Choroid plexus epithelial cell (primary cell): ENCODE measurements around the gene GNAO1.
A peak's percentile ranks its signal among the peaks of the same experiment; 100 is the strongest.

ENCODE experiments used
- DNase-seq: peaks from one replicate; pipeline ENCODE4 v3.0.0-alpha.2; 2010; ENCODE audit warnings: low read depth
- H3K4me3 ChIP-seq: 2 replicates; pipeline ENCODE4 v1.5.1; 2011; ENCODE audit warnings: low read depth, mild to moderate bottlenecking, control low read depth, low read length, moderate library complexity
- TF ChIP-seq, protein P1 (sequence below): conservative IDR thresholded peaks from 2 replicates; pipeline ENCODE4 v1.5.1; 2011; ENCODE audit warnings: low read depth, mild to moderate bottlenecking, control low read depth, inconsistent platforms, low read length, moderate library complexity

The GNAO1 gene

GRCh38 chr16:56328276-56329022, 137.2 kb downstream of the GNAO1 start:
- H3K4me3 ChIP-seq, result no peak overlapping the region
- no peak for DNase-seq
- TF ChIP-seq, protein P1, sequence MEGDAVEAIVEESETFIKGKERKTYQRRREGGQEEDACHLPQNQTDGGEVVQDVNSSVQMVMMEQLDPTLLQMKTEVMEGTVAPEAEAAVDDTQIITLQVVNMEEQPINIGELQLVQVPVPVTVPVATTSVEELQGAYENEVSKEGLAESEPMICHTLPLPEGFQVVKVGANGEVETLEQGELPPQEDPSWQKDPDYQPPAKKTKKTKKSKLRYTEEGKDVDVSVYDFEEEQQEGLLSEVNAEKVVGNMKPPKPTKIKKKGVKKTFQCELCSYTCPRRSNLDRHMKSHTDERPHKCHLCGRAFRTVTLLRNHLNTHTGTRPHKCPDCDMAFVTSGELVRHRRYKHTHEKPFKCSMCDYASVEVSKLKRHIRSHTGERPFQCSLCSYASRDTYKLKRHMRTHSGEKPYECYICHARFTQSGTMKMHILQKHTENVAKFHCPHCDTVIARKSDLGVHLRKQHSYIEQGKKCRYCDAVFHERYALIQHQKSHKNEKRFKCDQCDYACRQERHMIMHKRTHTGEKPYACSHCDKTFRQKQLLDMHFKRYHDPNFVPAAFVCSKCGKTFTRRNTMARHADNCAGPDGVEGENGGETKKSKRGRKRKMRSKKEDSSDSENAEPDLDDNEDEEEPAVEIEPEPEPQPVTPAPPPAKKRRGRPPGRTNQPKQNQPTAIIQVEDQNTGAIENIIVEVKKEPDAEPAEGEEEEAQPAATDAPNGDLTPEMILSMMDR, result no peak

DNA sequence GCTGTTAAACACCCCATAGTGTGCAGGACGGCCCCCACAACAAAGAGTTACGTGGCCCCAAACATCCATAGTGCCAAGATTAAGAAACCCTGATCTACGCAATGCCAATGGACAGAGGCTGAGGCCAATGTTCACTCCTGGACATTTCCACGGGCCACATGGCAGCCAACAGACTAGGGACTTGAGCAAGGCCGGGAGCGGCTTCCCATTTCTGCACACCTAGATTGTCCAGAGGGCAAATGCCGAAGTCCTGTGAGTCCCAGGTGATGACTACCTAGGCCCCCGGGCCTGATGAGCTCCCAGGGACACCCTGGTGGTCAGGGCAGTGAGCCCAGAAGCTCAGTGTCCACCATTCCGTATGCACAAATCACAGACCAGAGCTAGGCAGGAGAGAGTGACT, 138.6 kb downstream of the GNAO1 start:
- no peak overlapping the region for H3K4me3 ChIP-seq
- TF ChIP-seq, protein P1, result no peak
- no peak for DNase-seq

DNA sequence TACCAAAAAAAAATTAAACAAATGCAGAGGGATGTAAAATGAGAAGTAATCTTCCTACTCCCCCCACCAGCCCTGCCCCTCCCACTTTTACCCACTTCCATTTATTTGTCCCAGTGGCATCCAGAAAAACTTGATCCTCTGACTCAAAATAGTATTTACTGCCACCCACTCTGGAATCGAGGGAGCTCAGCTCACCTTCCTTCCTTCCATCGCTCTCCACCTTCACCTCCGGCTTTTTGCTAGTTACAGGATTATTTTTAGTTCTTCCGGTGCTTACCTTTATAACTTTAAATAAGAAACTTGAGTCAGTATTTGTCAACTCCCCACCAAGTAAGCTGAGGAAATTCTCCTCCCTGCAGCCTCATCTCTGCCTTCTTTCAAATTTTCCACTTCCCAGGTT, 139.2 kb downstream of the GNAO1 start:
- no peak for DNase-seq
- no peak overlapping the region for H3K4me3 ChIP-seq
- TF ChIP-seq, protein P1, result no peak

GRCh38 chr16:56331399-56331798, 140.1 kb downstream of the GNAO1 start:
- TF ChIP-seq, protein P1, result no peak
- DNase-seq, result no peak
- H3K4me3 ChIP-seq, result no peak overlapping the region

DNA sequence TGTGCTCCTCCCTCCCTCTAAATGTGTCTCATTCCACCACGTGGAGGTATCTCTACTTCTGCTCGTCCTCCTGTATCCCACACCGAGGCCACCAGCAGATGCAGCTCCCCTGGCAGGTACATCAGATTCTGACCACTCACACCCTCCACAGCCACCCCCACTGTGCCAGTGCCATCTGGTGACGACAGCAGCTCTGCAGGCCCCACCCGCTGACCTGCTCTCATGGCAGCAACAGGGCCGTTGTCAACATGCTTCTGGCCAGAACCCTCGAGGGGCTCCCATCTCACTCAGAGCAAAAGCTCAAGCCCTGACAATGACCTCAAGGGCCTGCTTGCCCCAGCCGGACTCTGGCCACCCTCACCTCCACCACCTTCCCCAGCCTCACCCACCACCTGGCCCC, 140.6 kb downstream of the GNAO1 start:
- no peak for DNase-seq
- TF ChIP-seq, protein P1, result no peak
- H3K4me3 ChIP-seq, result no peak overlapping the region

DNA sequence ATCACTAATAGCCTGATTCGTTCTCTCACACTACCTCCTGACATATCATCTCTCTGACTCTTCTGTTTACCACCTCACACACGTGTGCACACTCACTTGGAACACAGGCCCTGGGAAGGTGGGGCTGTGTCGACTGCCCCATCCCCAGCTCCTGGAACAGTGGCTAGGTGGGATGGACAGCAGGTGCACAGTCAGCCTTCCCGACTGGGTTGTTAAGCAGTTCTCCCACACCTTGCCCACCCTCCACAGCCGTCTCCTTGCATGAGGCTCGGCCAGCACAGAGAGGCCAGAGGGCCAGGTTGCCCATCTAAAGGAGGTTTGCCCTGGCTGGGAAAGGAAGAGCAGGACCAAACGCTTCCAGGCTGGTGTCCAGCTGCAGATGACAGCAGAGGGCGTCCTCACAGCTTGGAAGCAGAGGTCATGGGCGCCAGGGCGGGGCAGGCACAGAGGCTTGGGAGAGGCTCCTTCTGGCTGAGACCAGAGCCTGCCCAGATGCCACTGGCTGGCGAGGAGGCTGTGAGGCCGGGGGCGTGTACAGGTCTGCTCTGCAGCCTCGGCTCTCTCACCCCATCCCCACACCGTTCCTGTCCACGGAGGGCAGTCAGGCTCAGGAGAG, 141.3 kb downstream of the GNAO1 start:
- peak; percentile 55 for DNase-seq

More for the DNA sequence above, 141.3 kb downstream of the GNAO1 start:
- H3K4me3 ChIP-seq, result no peak overlapping the region
- TF ChIP-seq, protein P1, result peak; percentile 52
